Upper lobe of left lung (tissue), 4 donors: ENCODE data around the gene WNT3.

Experiments
- EP300 ChIP-seq, 4 donors: sonication (generic); formaldehyde crosslinking; IDR thresholded peaks; one replicate each; pipeline ENCODE4 v1.5.1; 2017; ENCODE audit warnings: antibody characterized with exemption in 4 of 4, control low read depth in 2 of 4
- POLR2A ChIP-seq, 4 donors: fragments of 450-650 bp; IDR thresholded peaks; one replicate each; pipeline ENCODE4 v1.5.1; 2016 to 2017; ENCODE audit warnings: antibody characterized with exemption in 4 of 4, mild to moderate bottlenecking in 2 of 4
- POLR2AphosphoS5 ChIP-seq, 2 donors: sonication (generic); formaldehyde crosslinking; IDR thresholded peaks; one replicate each; pipeline ENCODE4 v1.5.1; 2017; ENCODE audit warnings: antibody characterized with exemption in 2 of 2
- TF ChIP-seq, protein P1 (sequence below), 6 experiments: fragments of 450-650 bp in 4 of 6; fragments of 200-600 bp in 2 of 6; sonication (generic) in 2 of 6; IDR thresholded peaks; one replicate each; pipeline ENCODE4 v1.5.1; 2016 to 2019; ENCODE audit warnings: antibody characterized with exemption in 6 of 6

- TF ChIP-seq, protein P1, sequence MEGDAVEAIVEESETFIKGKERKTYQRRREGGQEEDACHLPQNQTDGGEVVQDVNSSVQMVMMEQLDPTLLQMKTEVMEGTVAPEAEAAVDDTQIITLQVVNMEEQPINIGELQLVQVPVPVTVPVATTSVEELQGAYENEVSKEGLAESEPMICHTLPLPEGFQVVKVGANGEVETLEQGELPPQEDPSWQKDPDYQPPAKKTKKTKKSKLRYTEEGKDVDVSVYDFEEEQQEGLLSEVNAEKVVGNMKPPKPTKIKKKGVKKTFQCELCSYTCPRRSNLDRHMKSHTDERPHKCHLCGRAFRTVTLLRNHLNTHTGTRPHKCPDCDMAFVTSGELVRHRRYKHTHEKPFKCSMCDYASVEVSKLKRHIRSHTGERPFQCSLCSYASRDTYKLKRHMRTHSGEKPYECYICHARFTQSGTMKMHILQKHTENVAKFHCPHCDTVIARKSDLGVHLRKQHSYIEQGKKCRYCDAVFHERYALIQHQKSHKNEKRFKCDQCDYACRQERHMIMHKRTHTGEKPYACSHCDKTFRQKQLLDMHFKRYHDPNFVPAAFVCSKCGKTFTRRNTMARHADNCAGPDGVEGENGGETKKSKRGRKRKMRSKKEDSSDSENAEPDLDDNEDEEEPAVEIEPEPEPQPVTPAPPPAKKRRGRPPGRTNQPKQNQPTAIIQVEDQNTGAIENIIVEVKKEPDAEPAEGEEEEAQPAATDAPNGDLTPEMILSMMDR (IDR thresholded peaks at IDR 0.05) = no peak
- TF ChIP-seq POLR2A (IDR thresholded peaks at IDR 0.05) (no peak), POLR2AphosphoS5 (IDR thresholded peaks at IDR 0.05) (no peak), EP300 (IDR thresholded peaks at IDR 0.05) (no peak)
Observed at GRCh38 chr17:46802800-46803199, 15.7 kb downstream of the WNT3 start.
